GM23248 (cell line): ENCODE measurements around the gene ZNF57. TPM values are rescaled to one million over a fixed set of nuclear protein-coding genes. Genes with fewer than 3 reads are reported as not detected.

Source experiments
- DNase-seq: peaks from one replicate; pipeline ENCODE4 v3.0.0-alpha.2; 2015
- H2AFZ ChIP-seq: fragments of 200-600 bp; sonication (generic); 2 replicates; pipeline ENCODE4 v1.6.1; 2016; ENCODE audit warnings: antibody characterized with exemption
- H3F3A ChIP-seq: fragments of 200-600 bp; sonication (generic); 2 replicates; pipeline ENCODE4 v1.6.1; 2016; ENCODE audit warnings: mild to moderate bottlenecking, antibody characterized with exemption, mixed run types; ENCODE audit not compliant: insufficient read depth
- H3K27ac ChIP-seq: fragments of 200-600 bp; sonication (generic); 2 replicates; pipeline ENCODE4 v1.5.1; 2016; ENCODE audit warnings: mild to moderate bottlenecking
- H3K27me3 ChIP-seq: fragments of 200-600 bp; sonication (generic); replicated peaks from 2 replicates; pipeline ENCODE4 v1.6.1; 2016; ENCODE audit warnings: mild to moderate bottlenecking; ENCODE audit not compliant: insufficient read depth
- H3K36me3 ChIP-seq: fragments of 200-600 bp; sonication (generic); 2 replicates; pipeline ENCODE4 v1.6.1; 2016; ENCODE audit warnings: low read depth, mild to moderate bottlenecking
- H3K4me1 ChIP-seq: fragments of 200-600 bp; sonication (generic); 2 replicates; pipeline ENCODE4 v1.6.1; 2016; ENCODE audit warnings: mild to moderate bottlenecking; ENCODE audit not compliant: insufficient read depth
- H3K4me2 ChIP-seq: fragments of 200-600 bp; sonication (generic); one replicate; pipeline ENCODE4 v1.6.1; 2016; ENCODE audit warnings: mild to moderate bottlenecking; ENCODE audit not compliant: unreplicated experiment
- H3K4me3 ChIP-seq: fragments of 200-600 bp; sonication (generic); 2 replicates; pipeline ENCODE4 v1.5.1; 2016; ENCODE audit warnings: mild to moderate bottlenecking
- H3K79me2 ChIP-seq: fragments of 200-600 bp; sonication (generic); 2 replicates; pipeline ENCODE4 v1.6.1; 2016; ENCODE audit warnings: mild to moderate bottlenecking; ENCODE audit not compliant: insufficient read depth
- H3K9ac ChIP-seq: fragments of 200-600 bp; sonication (generic); 2 replicates; pipeline ENCODE4 v1.6.1; 2016; ENCODE audit warnings: mild to moderate bottlenecking
- H3K9me2 ChIP-seq: fragments of 200-600 bp; sonication (generic); 2 replicates; pipeline ENCODE4 v1.6.1; 2016; ENCODE audit warnings: mixed run types, mild to moderate bottlenecking, moderate library complexity; ENCODE audit not compliant: insufficient read depth
- H3K9me3 ChIP-seq: fragments of 200-600 bp; sonication (generic); one replicate; pipeline ENCODE4 v1.6.1; 2017; ENCODE audit warnings: low read depth
- H4K20me1 ChIP-seq: fragments of 200-600 bp; sonication (generic); 2 replicates; pipeline ENCODE4 v1.6.0; 2016; ENCODE audit not compliant: insufficient read depth
- EZH2 ChIP-seq: fragments of 200-600 bp; sonication (generic); IDR thresholded peaks from 2 replicates; pipeline ENCODE4 v1.6.1; 2018; ENCODE audit warnings: antibody characterized with exemption, mild to moderate bottlenecking; ENCODE audit not compliant: insufficient read depth, poor library complexity, severe bottlenecking
- EZH2phosphoT487 ChIP-seq: fragments of 200-600 bp; sonication (generic); IDR thresholded peaks from 2 replicates; pipeline ENCODE4 v1.6.1; 2018; ENCODE audit warnings: antibody characterized with exemption, moderate library complexity, mild to moderate bottlenecking, low read depth; ENCODE audit not compliant: insufficient read depth
- WGBS, 2 experiments: methylation state at CpG; one replicate each; pipeline ENCODE4 v1.1.6; 2015 to 2017; ENCODE audit warnings: low lambda C conversion rate in 2 of 2, low coverage in 1 of 2; ENCODE audit errors: missing lambda C conversion rate in 2 of 2; 5-methylcytosine and 5-hydroxymethylcytosine counted together
- in situ Hi-C: fragments of 300-500 bp; cut with MboI; formaldehyde crosslinking; loops from 2 replicates; pipeline ENCODE4 v1.15.0; 2020
- polyA plus RNA-seq: library from polyadenylated mRNA; unstranded; fragments of >200 nt; fragmentation: Nextera tagmentation; extraction: Ambion mirVana; gene quantifications from 2 replicates; pipeline ENCODE4 v1.2.1, GENCODE V29; 2016
- total RNA-seq: library from RNA; depleted of rRNA; stranded (reverse); fragments of >200 nt; shearing (Covaris generic); gene quantifications from 2 replicates; pipeline ENCODE4 v1.2.3, GENCODE V29; 2014; rRNA removed

ZNF57 gene
- 1.7 and 4.6 TPM in 2 replicates for total RNA-seq
- 1.9 and 2.3 TPM in 2 replicates for polyA plus RNA-seq

DNA sequence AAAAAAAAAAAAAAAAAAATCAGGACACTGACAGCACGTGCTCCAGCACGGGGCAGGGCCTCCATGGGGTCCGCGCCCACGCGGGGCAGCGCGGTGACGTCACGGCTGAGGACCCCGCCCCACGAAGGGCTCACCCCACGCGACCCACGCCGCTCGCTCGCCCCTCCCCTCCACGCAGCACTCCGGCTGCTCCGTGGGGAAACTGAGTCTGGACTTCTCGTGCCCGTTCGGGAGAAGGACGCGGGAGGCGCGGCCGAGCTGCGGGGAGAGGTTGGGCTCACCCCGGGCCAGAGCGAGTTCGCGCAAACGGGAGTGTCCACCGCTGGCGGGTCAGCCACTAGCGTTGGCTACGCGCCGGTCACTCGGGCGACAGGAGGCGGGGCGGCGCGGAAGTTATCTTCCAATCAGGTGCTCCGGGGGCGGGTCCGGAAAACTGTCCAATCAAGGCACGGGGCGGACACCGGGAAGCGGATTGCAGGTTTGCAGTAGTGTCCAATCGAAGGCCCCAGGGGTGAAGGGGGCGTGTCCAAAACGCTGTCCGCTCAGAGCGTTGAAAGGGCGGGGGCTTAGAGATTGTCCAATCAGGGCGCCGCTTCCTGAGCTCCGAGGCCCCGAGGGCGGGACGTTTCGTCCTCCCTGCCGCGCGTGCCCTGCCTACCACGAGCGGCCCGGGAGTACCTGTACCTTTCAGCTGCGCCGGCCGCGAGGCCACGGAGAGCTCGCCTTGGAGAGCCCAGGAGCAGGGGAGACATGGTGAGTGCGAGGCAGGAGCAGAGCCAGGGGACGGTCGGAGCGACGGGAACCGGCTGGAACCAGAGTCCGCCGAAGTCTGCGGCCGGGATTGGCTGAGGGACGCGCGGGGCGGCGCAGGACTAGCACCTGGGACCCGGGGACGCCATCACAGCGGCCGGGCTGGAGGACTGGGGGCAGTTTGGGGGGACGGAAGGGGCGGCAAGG is at the start of gene ZNF57:
TSS of gene ZNF57 (plus strand) at position 633 of the 957 bp plus-strand sequence. CDS start at position 751, 118 bp downstream.
- no peaks in the 10 kb centered on the region for H3K9me2 ChIP-seq
- H4K20me1 ChIP-seq = no peaks in the 10 kb centered on the region
- in situ Hi-C loops = no loop called here
- no peaks in the 10 kb centered on the region for H3K36me3 ChIP-seq
- H3K4me3 ChIP-seq = peak within 1 kb of the TSS; percentile 80
- no peaks in the 10 kb centered on the region for H3K9me3 ChIP-seq
- H3K27ac ChIP-seq = peak within 1 kb of the TSS; percentile 63
- 1% methylated on average over 83 to 90 of the region's 100 CpGs for WGBS, 2 experiments
- H3K79me2 ChIP-seq = peaks cover 18% of the 10 kb centered on the region
- H3K9ac ChIP-seq = peak within 1 kb of the TSS; percentile 87
- no peaks in the 10 kb centered on the region for H3K4me1 ChIP-seq
- H3F3A ChIP-seq = peaks cover 6% of the 10 kb centered on the region
- H3K4me2 ChIP-seq = peak within 1 kb of the TSS; percentile 79
- no peak for TF ChIP-seq EZH2
- no peak for TF ChIP-seq EZH2phosphoT487
- H2AFZ ChIP-seq = peak within 1 kb of the TSS; percentile 86
- no peaks in the 10 kb centered on the region for H3K27me3 ChIP-seq
- DNase-seq = peak; percentile 100

- Histone ChIP-seq H3K4me2 (no peak overlapping the region), H3K79me2 (peaks cover 34% of the 10 kb centered on the region), H4K20me1 (no peaks in the 10 kb centered on the region), H3K27me3 (no peaks in the 10 kb centered on the region), H3K4me1 (no peaks in the 10 kb centered on the region), H2AFZ (no peak overlapping the region), H3K27ac (no peak overlapping the region), H3K36me3 (peaks cover 67% of the 10 kb centered on the region), H3K9ac (no peak overlapping the region), H3K4me3 (no peak overlapping the region), H3K9me2 (no peaks in the 10 kb centered on the region), H3K9me3 (peaks cover 8% of the 10 kb centered on the region), H3F3A (peaks cover 7% of the 10 kb centered on the region; the same call in 1 of the 2 replicates)
- DNase-seq = no peak
- in situ Hi-C loops = loop anchor here (25.0 kb wide), 1 partner anchor 190 kb away; no protein-coding TSS in a partner anchor
- no peak for TF ChIP-seq EZH2phosphoT487
- TF ChIP-seq EZH2 = no peak
- WGBS, 2 experiments = 97 to 99% methylated on average over 10 of the region's 10 CpGs
These were observed 48.1 kb upstream of the ZNF57 start for GRCh38 chr19:2852598-2852997.

GRCh38 chr19:2853015-2853606 is 47.6 kb upstream of the ZNF57 start:
- peaks cover 8% of the 10 kb centered on the region for H3K9me3 ChIP-seq

DNA sequence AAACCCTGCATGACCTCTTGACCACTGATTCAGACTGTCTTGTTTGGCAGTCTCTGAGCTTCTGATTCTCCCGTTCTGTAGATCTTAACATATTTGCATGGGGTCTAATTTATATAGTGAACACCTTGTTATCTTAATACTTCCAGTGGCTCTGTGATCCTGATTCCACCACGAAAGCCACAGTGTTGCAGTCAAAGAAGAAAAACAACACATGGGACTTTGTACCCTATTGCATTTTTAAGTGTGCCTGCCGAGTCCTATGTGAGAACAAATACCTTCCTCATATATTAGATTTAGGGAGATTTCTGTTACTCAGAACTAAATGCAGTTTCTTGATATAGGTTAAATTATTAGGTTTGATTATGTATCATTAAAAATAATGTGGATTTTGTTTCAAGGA is 45.9 kb upstream of the ZNF57 start:
- Histone ChIP-seq H3K4me1 (no peaks in the 10 kb centered on the region), H3K9ac (no peak overlapping the region), H3F3A (peaks cover 7% of the 10 kb centered on the region; the same call in 1 of the 2 replicates), H3K27me3 (no peaks in the 10 kb centered on the region), H3K79me2 (peaks cover 11% of the 10 kb centered on the region; the same call in 1 of the 2 replicates), H2AFZ (no peak overlapping the region), H3K36me3 (peaks cover 67% of the 10 kb centered on the region), H3K4me2 (no peak overlapping the region), H3K9me2 (no peaks in the 10 kb centered on the region), H3K9me3 (peaks cover 8% of the 10 kb centered on the region), H4K20me1 (no peaks in the 10 kb centered on the region), H3K27ac (no peak overlapping the region), H3K4me3 (no peak overlapping the region)
- in situ Hi-C loops = loop anchor here (25.0 kb wide), 1 partner anchor 193 kb away; no protein-coding TSS in a partner anchor
- TF ChIP-seq EZH2phosphoT487 = no peak
- TF ChIP-seq EZH2 = no peak
- no peak for DNase-seq
- 97 to 98% methylated on average over 3 of the region's 3 CpGs for WGBS, 2 experiments

More at GRCh38 chr19:2853015-2853606, 47.6 kb upstream of the ZNF57 start:
- Histone ChIP-seq H3K27ac (no peak overlapping the region), H3F3A (peaks cover 7% of the 10 kb centered on the region; the same call in 1 of the 2 replicates), H3K36me3 (peaks cover 67% of the 10 kb centered on the region), H3K79me2 (peaks cover 29% of the 10 kb centered on the region), H3K4me1 (no peaks in the 10 kb centered on the region), H2AFZ (no peak overlapping the region), H3K27me3 (no peaks in the 10 kb centered on the region), H3K4me2 (no peak overlapping the region), H3K4me3 (no peak overlapping the region), H3K9me2 (no peaks in the 10 kb centered on the region), H4K20me1 (no peaks in the 10 kb centered on the region), H3K9ac (no peak overlapping the region)
- TF ChIP-seq EZH2 (no peak), EZH2phosphoT487 (no peak)
- in situ Hi-C loops = loop anchor here (25.0 kb wide), 1 partner anchor 191 kb away; no protein-coding TSS in a partner anchor
- DNase-seq = no peak
- 95% methylated on average over 11 of the region's 11 CpGs for WGBS, 2 experiments
